GM18861 (cell line): ENCODE data around the gene TOX3.

Source experiments
- ATAC-seq: cut with Tn5 transposase; IDR thresholded peaks from one replicate; pipeline ENCODE4 v1.9.1; 2021; ENCODE audit not compliant: unreplicated experiment

The TOX3 gene

GRCh38 chr16:52408191-52408845 is 138.6 kb downstream of the TOX3 start:
- no peak for ATAC-seq

GRCh38 chr16:52407778-52408177 is 139.2 kb downstream of the TOX3 start:
- no peak for ATAC-seq

GRCh38 chr16:52405441-52405840 is 141.5 kb downstream of the TOX3 start:
- ATAC-seq: no peak

GRCh38 chr16:52404546-52404945 is 142.4 kb downstream of the TOX3 start:
- no peak for ATAC-seq

GRCh38 chr16:52399116-52399515 is 147.8 kb downstream of the TOX3 start:
- no peak for ATAC-seq

GRCh38 chr16:52398491-52398960 is 148.4 kb downstream of the TOX3 start:
- ATAC-seq: no peak

GRCh38 chr16:52398021-52398420 is 148.9 kb downstream of the TOX3 start:
- ATAC-seq: no peak

- no peak for ATAC-seq
Observed at GRCh38 chr16:52393448-52393847, 153.5 kb downstream of the TOX3 start.

- no peak for ATAC-seq
Observed at GRCh38 chr16:52389045-52389444, 157.9 kb downstream of the TOX3 start.
